Measurements from ENCODE around the gene CORO7. TPM values are rescaled to one million over a fixed set of nuclear protein-coding genes. Genes with fewer than 3 reads are reported as not detected.

The CORO7 gene
- total RNA-seq, 1 donor from 2014 or later = 25.7 TPM

- Mint-ChIP-seq H3K27ac (peak overlapping the region; percentile 64), H3K27me3 (no peaks in the 10 kb centered on the region), H3K9me3 (ENCODE audit: low read depth) (no peaks in the 10 kb centered on the region), H3K36me3 (ENCODE audit: insufficient read depth) (no peaks in the 10 kb centered on the region), H3K4me3 (ENCODE audit: low read depth) (peak overlapping the region; percentile 81), H3K4me1 (ENCODE audit: low read depth) (peaks cover 10% of the 10 kb centered on the region)
- DNase-seq (ENCODE audit: low spot score, unreplicated experiment) = no peak
- no peak for TF ChIP-seq CTCF (IDR thresholded peaks at IDR 0.05; ENCODE audit: unreplicated experiment)
These were observed 98.6 kb downstream of the CORO7 start for GRCh38 chr16:4317532-4318450.

GRCh38 chr16:4316864-4317531, 99.4 kb downstream of the CORO7 start:
- TF ChIP-seq CTCF (IDR thresholded peaks at IDR 0.05; ENCODE audit: unreplicated experiment) = no peak
- Mint-ChIP-seq H3K4me3 (ENCODE audit: low read depth) (peak overlapping the region; percentile 81), H3K27ac (no peak overlapping the region), H3K27me3 (no peaks in the 10 kb centered on the region), H3K36me3 (ENCODE audit: insufficient read depth) (no peaks in the 10 kb centered on the region), H3K4me1 (ENCODE audit: low read depth) (peaks cover 10% of the 10 kb centered on the region), H3K9me3 (ENCODE audit: low read depth) (no peaks in the 10 kb centered on the region)
- no peak for DNase-seq (ENCODE audit: low spot score, unreplicated experiment)

GRCh38 chr16:4316108-4316863, 100.1 kb downstream of the CORO7 start:
- Mint-ChIP-seq H3K9me3 (ENCODE audit: low read depth) (no peaks in the 10 kb centered on the region), H3K4me1 (ENCODE audit: low read depth) (peaks cover 10% of the 10 kb centered on the region), H3K4me3 (ENCODE audit: low read depth) (peak overlapping the region; percentile 81), H3K27me3 (no peaks in the 10 kb centered on the region), H3K36me3 (ENCODE audit: insufficient read depth) (no peaks in the 10 kb centered on the region), H3K27ac (no peak overlapping the region)
- DNase-seq (ENCODE audit: low spot score, unreplicated experiment) = no peak
- no peak for TF ChIP-seq CTCF (IDR thresholded peaks at IDR 0.05; ENCODE audit: unreplicated experiment)

GRCh38 chr16:4315186-4316107, 100.9 kb downstream of the CORO7 start, which contains the start of gene GLIS2:
Gene GLIS2 (plus strand): TSS chr16:4316067. CDS start chr16:4332281, 16,214 bp downstream.
- H3K9me3 Mint-ChIP-seq (ENCODE audit: low read depth) = no peaks in the 10 kb centered on the region
- H3K27ac Mint-ChIP-seq = peak within 1 kb of the TSS; percentile 94

More at GRCh38 chr16:4315186-4316107, 100.9 kb downstream of the CORO7 start, which contains the start of gene GLIS2:
- no peak for TF ChIP-seq CTCF (IDR thresholded peaks at IDR 0.05; ENCODE audit: unreplicated experiment)
- H3K36me3 Mint-ChIP-seq (ENCODE audit: insufficient read depth) = no peaks in the 10 kb centered on the region
- peak; percentile 78 for DNase-seq (ENCODE audit: low spot score, unreplicated experiment)
- H3K4me1 Mint-ChIP-seq (ENCODE audit: low read depth) = peaks cover 10% of the 10 kb centered on the region
- H3K4me3 Mint-ChIP-seq (ENCODE audit: low read depth) = peak within 1 kb of the TSS; percentile 81
- H3K27me3 Mint-ChIP-seq = no peaks in the 10 kb centered on the region

Measured in progenitor cell of endocrine pancreas (in vitro differentiated cells).